Measurements from ENCODE around the gene CCDC54. TPM values are rescaled to one million over a fixed set of nuclear protein-coding genes. Genes with fewer than 3 reads are reported as not detected.

The CCDC54 gene
- total RNA-seq, 1 donor from 2014 or later: not detected

- Histone ChIP-seq H3K4me3 (no peak overlapping the region), H3K27ac (no peak overlapping the region), H3K27me3 (no peaks in the 10 kb centered on the region), H3K9me3 (no peaks in the 10 kb centered on the region), H3K4me1 (no peaks in the 10 kb centered on the region), H3K36me3 (no peaks in the 10 kb centered on the region)
- DNase-seq (ENCODE audit: extremely low spot score in 2 of 2): no peak
- intact Hi-C loops (cut with DNase I): no loop called here
- TF ChIP-seq POLR2A (IDR thresholded peaks at IDR 0.05) (no peak), POLR2AphosphoS5 (IDR thresholded peaks at IDR 0.05; ENCODE audit: insufficient read depth in 1 of 2, low read depth in 1 of 2) (no peak)
- TF ChIP-seq, protein P1, sequence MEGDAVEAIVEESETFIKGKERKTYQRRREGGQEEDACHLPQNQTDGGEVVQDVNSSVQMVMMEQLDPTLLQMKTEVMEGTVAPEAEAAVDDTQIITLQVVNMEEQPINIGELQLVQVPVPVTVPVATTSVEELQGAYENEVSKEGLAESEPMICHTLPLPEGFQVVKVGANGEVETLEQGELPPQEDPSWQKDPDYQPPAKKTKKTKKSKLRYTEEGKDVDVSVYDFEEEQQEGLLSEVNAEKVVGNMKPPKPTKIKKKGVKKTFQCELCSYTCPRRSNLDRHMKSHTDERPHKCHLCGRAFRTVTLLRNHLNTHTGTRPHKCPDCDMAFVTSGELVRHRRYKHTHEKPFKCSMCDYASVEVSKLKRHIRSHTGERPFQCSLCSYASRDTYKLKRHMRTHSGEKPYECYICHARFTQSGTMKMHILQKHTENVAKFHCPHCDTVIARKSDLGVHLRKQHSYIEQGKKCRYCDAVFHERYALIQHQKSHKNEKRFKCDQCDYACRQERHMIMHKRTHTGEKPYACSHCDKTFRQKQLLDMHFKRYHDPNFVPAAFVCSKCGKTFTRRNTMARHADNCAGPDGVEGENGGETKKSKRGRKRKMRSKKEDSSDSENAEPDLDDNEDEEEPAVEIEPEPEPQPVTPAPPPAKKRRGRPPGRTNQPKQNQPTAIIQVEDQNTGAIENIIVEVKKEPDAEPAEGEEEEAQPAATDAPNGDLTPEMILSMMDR (IDR thresholded peaks at IDR 0.05): no peak
These were observed 36.0 kb downstream of the CCDC54 start for GRCh38 chr3:107413264-107413663.

DNA sequence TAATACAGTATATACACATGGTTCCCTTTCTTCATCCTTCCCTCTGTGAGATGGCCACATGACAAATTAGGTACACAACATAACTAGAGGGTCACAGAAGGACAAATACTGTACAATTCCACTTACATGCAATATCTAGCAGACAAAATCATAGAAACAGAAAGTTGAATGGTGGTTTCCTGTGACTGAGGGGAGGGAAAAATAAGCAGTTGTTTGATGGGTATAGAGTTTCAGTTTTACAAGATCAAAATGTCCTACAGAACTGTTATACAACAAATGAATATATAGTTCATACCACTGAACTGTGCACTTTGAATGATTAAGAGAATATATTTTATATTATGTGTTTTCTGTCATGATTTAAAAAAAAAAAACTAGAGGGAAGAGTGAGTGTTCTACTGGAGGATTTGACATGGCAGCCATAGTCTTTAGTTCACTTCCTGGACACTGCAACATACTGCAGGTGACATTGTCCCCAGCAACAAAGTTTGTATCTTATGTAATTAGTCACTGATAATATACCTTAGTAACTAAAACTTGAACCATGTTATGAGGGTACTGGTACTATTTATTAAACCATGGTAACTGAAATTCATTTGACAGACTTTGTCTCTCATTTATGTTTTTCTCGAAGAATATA, 37.2 kb downstream of the CCDC54 start:
- no peaks in the 10 kb centered on the region for H3K36me3 ChIP-seq
- H3K9me3 ChIP-seq: no peaks in the 10 kb centered on the region
- TF ChIP-seq, protein P1 (IDR thresholded peaks at IDR 0.05): no peak
- TF ChIP-seq POLR2A (IDR thresholded peaks at IDR 0.05) (no peak), POLR2AphosphoS5 (IDR thresholded peaks at IDR 0.05; ENCODE audit: insufficient read depth in 1 of 2, low read depth in 1 of 2) (no peak)
- H3K4me3 ChIP-seq: no peak overlapping the region
- H3K27ac ChIP-seq: no peak overlapping the region
- no peaks in the 10 kb centered on the region for H3K27me3 ChIP-seq
- intact Hi-C loops (cut with DNase I): no loop called here
- no peak for DNase-seq (ENCODE audit: extremely low spot score in 2 of 2)
- no peaks in the 10 kb centered on the region for H3K4me1 ChIP-seq

GRCh38 chr3:107416138-107416537, 38.9 kb downstream of the CCDC54 start:
- H3K27me3 ChIP-seq: no peaks in the 10 kb centered on the region
- H3K4me3 ChIP-seq: no peak overlapping the region
- no peak overlapping the region for H3K27ac ChIP-seq
- H3K36me3 ChIP-seq: no peaks in the 10 kb centered on the region
- no peaks in the 10 kb centered on the region for H3K4me1 ChIP-seq
- intact Hi-C loops (cut with DNase I): no loop called here
- no peak for DNase-seq (ENCODE audit: extremely low spot score in 2 of 2)
- H3K9me3 ChIP-seq: no peaks in the 10 kb centered on the region
- TF ChIP-seq POLR2A (IDR thresholded peaks at IDR 0.05) (no peak), POLR2AphosphoS5 (IDR thresholded peaks at IDR 0.05; ENCODE audit: insufficient read depth in 1 of 2, low read depth in 1 of 2) (no peak)
- TF ChIP-seq, protein P1 (IDR thresholded peaks at IDR 0.05): no peak

DNA sequence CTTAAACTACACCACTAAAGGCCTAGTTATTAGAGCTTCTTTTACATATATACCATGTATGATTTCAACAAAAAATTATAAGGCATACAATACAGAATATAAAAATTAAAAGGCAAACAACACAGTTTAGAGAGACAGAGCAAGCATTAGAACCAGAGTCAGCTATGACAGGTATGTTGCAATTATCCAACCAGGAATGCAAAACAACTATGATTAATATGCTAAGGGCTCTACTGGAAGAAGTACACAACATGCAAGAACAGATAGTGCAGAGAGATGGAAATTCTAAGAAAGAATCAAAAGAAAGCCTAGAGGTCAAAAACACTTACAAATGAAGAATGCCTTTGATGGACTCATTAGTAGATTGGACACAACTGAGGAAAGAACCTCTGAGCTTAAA, 39.6 kb downstream of the CCDC54 start:
- Histone ChIP-seq H3K27me3 (no peaks in the 10 kb centered on the region), H3K4me3 (no peak overlapping the region), H3K27ac (no peak overlapping the region), H3K9me3 (no peaks in the 10 kb centered on the region), H3K36me3 (no peaks in the 10 kb centered on the region), H3K4me1 (no peaks in the 10 kb centered on the region)
- DNase-seq (ENCODE audit: extremely low spot score in 2 of 2): no peak
- TF ChIP-seq POLR2A (IDR thresholded peaks at IDR 0.05): no peak
- no peak for TF ChIP-seq POLR2AphosphoS5 (IDR thresholded peaks at IDR 0.05; ENCODE audit: insufficient read depth in 1 of 2, low read depth in 1 of 2)
- intact Hi-C loops (cut with DNase I): no loop called here

- intact Hi-C loops (cut with DNase I): no loop called here
- Histone ChIP-seq H3K9me3 (no peaks in the 10 kb centered on the region), H3K4me1 (no peaks in the 10 kb centered on the region), H3K36me3 (no peaks in the 10 kb centered on the region), H3K27ac (no peak overlapping the region), H3K4me3 (peak overlapping the region; percentile 3 to 18), H3K27me3 (no peaks in the 10 kb centered on the region)
- DNase-seq (ENCODE audit: extremely low spot score in 2 of 2): no peak
- TF ChIP-seq POLR2AphosphoS5 (IDR thresholded peaks at IDR 0.05; ENCODE audit: insufficient read depth in 1 of 2, low read depth in 1 of 2): peak in 1 of 2 donors; percentile 51
- TF ChIP-seq, protein P1 (IDR thresholded peaks at IDR 0.05): peak; percentile 29 to 58 (median 53)
- TF ChIP-seq POLR2A (IDR thresholded peaks at IDR 0.05): no peak
These were observed 44.0 kb downstream of the CCDC54 start for GRCh38 chr3:107421170-107421792.
